ENCODE results near the gene FHIT. TPM values are rescaled to one million over a fixed set of nuclear protein-coding genes. Genes with fewer than 3 reads are reported as not detected.

Gene FHIT
- total and polyA plus RNA-seq, 4 donors: 2.1 to 14.7 (median 6.6) TPM

DNA sequence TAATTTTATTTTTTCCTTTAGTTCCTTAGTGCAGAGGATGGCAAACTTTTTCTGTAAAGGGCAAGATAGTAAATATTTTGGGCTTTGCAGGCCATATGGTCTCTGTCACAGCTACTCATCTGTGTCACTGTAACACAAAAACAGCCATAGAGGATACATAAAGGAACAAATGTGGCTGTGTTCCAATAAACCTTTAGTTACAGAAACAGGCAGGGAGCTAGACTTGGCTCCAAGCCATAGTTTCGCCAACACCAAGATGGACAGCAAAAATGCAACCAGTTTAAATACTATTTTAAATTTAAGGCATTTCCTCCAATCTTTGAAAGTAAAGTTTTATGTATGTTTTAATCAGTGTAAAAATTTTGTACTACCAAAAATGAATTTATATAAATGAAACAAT, 753.4 kb downstream of the FHIT start:
- H3K27me3 ChIP-seq (ENCODE audit: control insufficient read depth in 4 of 4, insufficient read depth in 4 of 4, low read length in 3 of 4): no peaks in the 10 kb centered on the region
- H3K9ac ChIP-seq (ENCODE audit: low read depth in 1 of 2, low read length in 2 of 2): no peak overlapping the region
- 93% methylated on average over 1 of the region's 1 CpG for WGBS
- H3K4me1 ChIP-seq (ENCODE audit: control insufficient read depth in 4 of 4, insufficient read depth in 4 of 4, low read length in 3 of 4): no peaks in the 10 kb centered on the region
- no peak overlapping the region for H3K4me3 ChIP-seq (ENCODE audit: low read depth in 1 of 3, low read length in 3 of 3)
- TF ChIP-seq, protein P1, sequence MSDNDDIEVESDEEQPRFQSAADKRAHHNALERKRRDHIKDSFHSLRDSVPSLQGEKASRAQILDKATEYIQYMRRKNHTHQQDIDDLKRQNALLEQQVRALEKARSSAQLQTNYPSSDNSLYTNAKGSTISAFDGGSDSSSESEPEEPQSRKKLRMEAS (IDR thresholded peaks at IDR 0.05): no peak
- TF ChIP-seq YY1 (IDR thresholded peaks at IDR 0.05) (no peak), FOXA2 (IDR thresholded peaks at IDR 0.05) (no peak), JUND (IDR thresholded peaks at IDR 0.05) (no peak), EGR1 (IDR thresholded peaks at IDR 0.05; ENCODE audit: low read depth in 2 of 2) (no peak), FOXA1 (IDR thresholded peaks at IDR 0.05) (no peak), ATF3 (IDR thresholded peaks at IDR 0.05) (no peak), TAF1 (conservative IDR thresholded peaks at IDR 0.05) (no peak), HNF4A (conservative IDR thresholded peaks at IDR 0.05) (no peak)
- H3K27ac ChIP-seq (ENCODE audit: low read depth in 1 of 2, low read length in 2 of 2): no peak overlapping the region
- no peaks in the 10 kb centered on the region for H3K36me3 ChIP-seq (ENCODE audit: control insufficient read depth in 4 of 4, insufficient read depth in 3 of 4, low read depth in 1 of 4, low read length in 3 of 4)
- no peak for DNase-seq (ENCODE audit: low spot score)
- no peaks in the 10 kb centered on the region for H3K9me3 ChIP-seq (ENCODE audit: control insufficient read depth in 4 of 4, low read length in 3 of 4)

- H3K9ac ChIP-seq (ENCODE audit: low read depth in 1 of 2, low read length in 2 of 2): no peak overlapping the region
- no peak for DNase-seq (ENCODE audit: low spot score)
- no peak overlapping the region for H3K4me3 ChIP-seq (ENCODE audit: low read depth in 1 of 3, low read length in 3 of 3)
- no peaks in the 10 kb centered on the region for H3K27me3 ChIP-seq (ENCODE audit: control insufficient read depth in 4 of 4, insufficient read depth in 4 of 4, low read length in 3 of 4)
- 87% methylated on average over 2 of the region's 2 CpGs for WGBS
- H3K4me1 ChIP-seq (ENCODE audit: control insufficient read depth in 4 of 4, insufficient read depth in 4 of 4, low read length in 3 of 4): no peaks in the 10 kb centered on the region
- no peaks in the 10 kb centered on the region for H3K36me3 ChIP-seq (ENCODE audit: control insufficient read depth in 4 of 4, insufficient read depth in 3 of 4, low read depth in 1 of 4, low read length in 3 of 4)
- no peaks in the 10 kb centered on the region for H3K9me3 ChIP-seq (ENCODE audit: control insufficient read depth in 4 of 4, low read length in 3 of 4)
- TF ChIP-seq, protein P2, sequence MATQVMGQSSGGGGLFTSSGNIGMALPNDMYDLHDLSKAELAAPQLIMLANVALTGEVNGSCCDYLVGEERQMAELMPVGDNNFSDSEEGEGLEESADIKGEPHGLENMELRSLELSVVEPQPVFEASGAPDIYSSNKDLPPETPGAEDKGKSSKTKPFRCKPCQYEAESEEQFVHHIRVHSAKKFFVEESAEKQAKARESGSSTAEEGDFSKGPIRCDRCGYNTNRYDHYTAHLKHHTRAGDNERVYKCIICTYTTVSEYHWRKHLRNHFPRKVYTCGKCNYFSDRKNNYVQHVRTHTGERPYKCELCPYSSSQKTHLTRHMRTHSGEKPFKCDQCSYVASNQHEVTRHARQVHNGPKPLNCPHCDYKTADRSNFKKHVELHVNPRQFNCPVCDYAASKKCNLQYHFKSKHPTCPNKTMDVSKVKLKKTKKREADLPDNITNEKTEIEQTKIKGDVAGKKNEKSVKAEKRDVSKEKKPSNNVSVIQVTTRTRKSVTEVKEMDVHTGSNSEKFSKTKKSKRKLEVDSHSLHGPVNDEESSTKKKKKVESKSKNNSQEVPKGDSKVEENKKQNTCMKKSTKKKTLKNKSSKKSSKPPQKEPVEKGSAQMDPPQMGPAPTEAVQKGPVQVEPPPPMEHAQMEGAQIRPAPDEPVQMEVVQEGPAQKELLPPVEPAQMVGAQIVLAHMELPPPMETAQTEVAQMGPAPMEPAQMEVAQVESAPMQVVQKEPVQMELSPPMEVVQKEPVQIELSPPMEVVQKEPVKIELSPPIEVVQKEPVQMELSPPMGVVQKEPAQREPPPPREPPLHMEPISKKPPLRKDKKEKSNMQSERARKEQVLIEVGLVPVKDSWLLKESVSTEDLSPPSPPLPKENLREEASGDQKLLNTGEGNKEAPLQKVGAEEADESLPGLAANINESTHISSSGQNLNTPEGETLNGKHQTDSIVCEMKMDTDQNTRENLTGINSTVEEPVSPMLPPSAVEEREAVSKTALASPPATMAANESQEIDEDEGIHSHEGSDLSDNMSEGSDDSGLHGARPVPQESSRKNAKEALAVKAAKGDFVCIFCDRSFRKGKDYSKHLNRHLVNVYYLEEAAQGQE (IDR thresholded peaks at IDR 0.05): no peak
- TF ChIP-seq, protein P3, sequence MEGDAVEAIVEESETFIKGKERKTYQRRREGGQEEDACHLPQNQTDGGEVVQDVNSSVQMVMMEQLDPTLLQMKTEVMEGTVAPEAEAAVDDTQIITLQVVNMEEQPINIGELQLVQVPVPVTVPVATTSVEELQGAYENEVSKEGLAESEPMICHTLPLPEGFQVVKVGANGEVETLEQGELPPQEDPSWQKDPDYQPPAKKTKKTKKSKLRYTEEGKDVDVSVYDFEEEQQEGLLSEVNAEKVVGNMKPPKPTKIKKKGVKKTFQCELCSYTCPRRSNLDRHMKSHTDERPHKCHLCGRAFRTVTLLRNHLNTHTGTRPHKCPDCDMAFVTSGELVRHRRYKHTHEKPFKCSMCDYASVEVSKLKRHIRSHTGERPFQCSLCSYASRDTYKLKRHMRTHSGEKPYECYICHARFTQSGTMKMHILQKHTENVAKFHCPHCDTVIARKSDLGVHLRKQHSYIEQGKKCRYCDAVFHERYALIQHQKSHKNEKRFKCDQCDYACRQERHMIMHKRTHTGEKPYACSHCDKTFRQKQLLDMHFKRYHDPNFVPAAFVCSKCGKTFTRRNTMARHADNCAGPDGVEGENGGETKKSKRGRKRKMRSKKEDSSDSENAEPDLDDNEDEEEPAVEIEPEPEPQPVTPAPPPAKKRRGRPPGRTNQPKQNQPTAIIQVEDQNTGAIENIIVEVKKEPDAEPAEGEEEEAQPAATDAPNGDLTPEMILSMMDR (IDR thresholded peaks at IDR 0.05; ENCODE audit: low read depth, low read length, missing input control): no peak
- no peak for TF ChIP-seq GABPA (IDR thresholded peaks at IDR 0.05 in 1 of 2, conservative IDR thresholded peaks at IDR 0.05 in 1 of 2)
- TF ChIP-seq FOXA1 (IDR thresholded peaks at IDR 0.05): no peak
- no peak overlapping the region for H3K27ac ChIP-seq (ENCODE audit: low read depth in 1 of 2, low read length in 2 of 2)
These were observed 760.3 kb downstream of the FHIT start for GRCh38 chr3:60490992-60491391.

- no peak for DNase-seq (ENCODE audit: low spot score)
- H3K36me3 ChIP-seq (ENCODE audit: control insufficient read depth in 4 of 4, insufficient read depth in 3 of 4, low read depth in 1 of 4, low read length in 3 of 4): no peaks in the 10 kb centered on the region
- H3K4me1 ChIP-seq (ENCODE audit: control insufficient read depth in 4 of 4, insufficient read depth in 4 of 4, low read length in 3 of 4): no peaks in the 10 kb centered on the region
- H3K27ac ChIP-seq (ENCODE audit: low read depth in 1 of 2, low read length in 2 of 2): no peak overlapping the region
- TF ChIP-seq RAD21 (IDR thresholded peaks at IDR 0.05) (no peak), EGR1 (IDR thresholded peaks at IDR 0.05; ENCODE audit: low read depth in 2 of 2) (no peak), RXRA (IDR thresholded peaks at IDR 0.05) (no peak), HNF4G (IDR thresholded peaks at IDR 0.05) (no peak), JUND (IDR thresholded peaks at IDR 0.05) (no peak), FOXA1 (IDR thresholded peaks at IDR 0.05) (no peak), SP1 (IDR thresholded peaks at IDR 0.05) (no peak)
- no peaks in the 10 kb centered on the region for H3K27me3 ChIP-seq (ENCODE audit: control insufficient read depth in 4 of 4, insufficient read depth in 4 of 4, low read length in 3 of 4)
- no peak overlapping the region for H3K9ac ChIP-seq (ENCODE audit: low read depth in 1 of 2, low read length in 2 of 2)
- 71% methylated on average over 2 of the region's 2 CpGs for WGBS
- H3K9me3 ChIP-seq (ENCODE audit: control insufficient read depth in 4 of 4, low read length in 3 of 4): no peaks in the 10 kb centered on the region
- no peak overlapping the region for H3K4me3 ChIP-seq (ENCODE audit: low read depth in 1 of 3, low read length in 3 of 3)
These were observed 776.2 kb downstream of the FHIT start for GRCh38 chr3:60475096-60475495.

All from liver (tissue), 9 donors.